Left ventricle myocardium inferior (tissue), 1 donor: Measurements from ENCODE around the gene SIGLEC15. TPM values are rescaled to one million over a fixed set of nuclear protein-coding genes. Genes with fewer than 3 reads are reported as not detected.
A peak's percentile ranks its signal among the peaks of the same experiment; 100 is the strongest.
"Not testable (repeated sequence)": the region's sequence is repeated elsewhere in the genome, so short reads cannot be mapped to it uniquely, and the experiment has no call there.

Experiments
- DNase-seq: peaks from one replicate; pipeline ENCODE4 v3.0.0-alpha.2; 2020
- H3K27ac ChIP-seq: fragments of 200-600 bp; replicated peaks from 2 replicates; pipeline ENCODE4 v1.8.0; 2021
- H3K27me3 ChIP-seq: fragments of 200-600 bp; 2 replicates; pipeline ENCODE4 v1.8.0; 2021; ENCODE audit warnings: low read depth
- H3K36me3 ChIP-seq: fragments of 200-600 bp; 2 replicates; pipeline ENCODE4 v1.8.0; 2021
- H3K4me1 ChIP-seq: fragments of 200-600 bp; 2 replicates; pipeline ENCODE4 v1.8.0; 2021
- H3K4me3 ChIP-seq: fragments of 200-600 bp; 2 replicates; pipeline ENCODE4 v1.8.0; 2021; ENCODE audit warnings: mild to moderate bottlenecking, moderate library complexity
- H3K9me3 ChIP-seq: fragments of 200-600 bp; replicated peaks from 2 replicates; pipeline ENCODE4 v1.8.0; 2021
- CTCF ChIP-seq: fragments of 200-600 bp; IDR thresholded peaks from 2 replicates; pipeline ENCODE4 v1.8.0; 2021; ENCODE audit warnings: antibody characterized with exemption, mild to moderate bottlenecking, borderline replicate concordance
- intact Hi-C: fragments of 100-400 bp; cut with micrococcal nuclease; formaldehyde crosslinking; loops from one replicate; pipeline ENCODE4 v1.11.0; 2022
- total RNA-seq: library from RNA; stranded (reverse); fragmentation: NEBNext Ultra II Directional; extraction: Animal tissue kit (Norgen Biotek cat#: 25700); gene quantifications from one replicate; pipeline ENCODE4 v1.2.1, GENCODE V29; 2021
- donor health status: DM: no; HTN: yes; CAD: no; lungs with severe emphysema.

Gene SIGLEC15
- total RNA-seq, 1 donor from 2014 or later: 0.19 TPM

- Histone ChIP-seq H3K4me1 (no peaks in the 10 kb centered on the region), H3K36me3 (no peaks in the 10 kb centered on the region), H3K27ac (no peak overlapping the region), H3K27me3 (no peaks in the 10 kb centered on the region), H3K4me3 (no peak overlapping the region), H3K9me3 (peaks cover 34% of the 10 kb centered on the region)
- intact Hi-C loops: no loop called here
- no peak for TF ChIP-seq CTCF
- no peak for DNase-seq
Measured at GRCh38 chr18:45806226-45806625, 19.2 kb upstream of the SIGLEC15 start.

GRCh38 chr18:45807144-45807543 is 18.3 kb upstream of the SIGLEC15 start:
- H3K4me1 ChIP-seq, H3K4me3 ChIP-seq, H3K36me3 ChIP-seq, H3K27me3 ChIP-seq, H3K27ac ChIP-seq, intact Hi-C loops, DNase-seq: not testable (repeated sequence)
- H3K9me3 ChIP-seq: peaks cover 34% of the 10 kb centered on the region
- peak; percentile 31 for TF ChIP-seq CTCF

- H3K4me3 ChIP-seq, DNase-seq, H3K27ac ChIP-seq, intact Hi-C loops, H3K4me1 ChIP-seq, H3K27me3 ChIP-seq, H3K36me3 ChIP-seq: not testable (repeated sequence)
- H3K9me3 ChIP-seq: peaks cover 27% of the 10 kb centered on the region
Measured at GRCh38 chr18:45814733-45815132, 10.7 kb upstream of the SIGLEC15 start.

- Histone ChIP-seq H3K4me3 (no peak overlapping the region), H3K36me3 (no peaks in the 10 kb centered on the region), H3K27ac (no peak overlapping the region), H3K9me3 (peaks cover 33% of the 10 kb centered on the region), H3K27me3 (no peaks in the 10 kb centered on the region), H3K4me1 (no peaks in the 10 kb centered on the region)
- no peak for DNase-seq
- TF ChIP-seq CTCF: no peak
- intact Hi-C loops: no loop called here
Measured at GRCh38 chr18:45817543-45817942, 7.9 kb upstream of the SIGLEC15 start.

- H3K36me3 ChIP-seq, H3K27me3 ChIP-seq, intact Hi-C loops, H3K27ac ChIP-seq, DNase-seq, H3K4me3 ChIP-seq, H3K4me1 ChIP-seq: not testable (repeated sequence)
- H3K9me3 ChIP-seq: peaks cover 33% of the 10 kb centered on the region
Measured at GRCh38 chr18:45818765-45819164, 6.7 kb upstream of the SIGLEC15 start.

- no peak overlapping the region for H3K4me3 ChIP-seq
- no peaks in the 10 kb centered on the region for H3K36me3 ChIP-seq
- H3K9me3 ChIP-seq: peaks cover 30% of the 10 kb centered on the region
- DNase-seq: no peak
- H3K4me1 ChIP-seq: peaks cover under 1% of the 10 kb centered on the region
- H3K27me3 ChIP-seq: no peaks in the 10 kb centered on the region
- intact Hi-C loops: no loop called here
- no peak for TF ChIP-seq CTCF
- no peak overlapping the region for H3K27ac ChIP-seq
Measured at GRCh38 chr18:45820106-45820745, 5.2 kb upstream of the SIGLEC15 start.

GRCh38 chr18:45821026-45821425 is 4.4 kb upstream of the SIGLEC15 start:
- Histone ChIP-seq H3K9me3 (peaks cover 22% of the 10 kb centered on the region), H3K4me3 (no peak overlapping the region), H3K27me3 (no peaks in the 10 kb centered on the region), H3K27ac (no peak overlapping the region), H3K4me1 (peaks cover 8% of the 10 kb centered on the region), H3K36me3 (no peaks in the 10 kb centered on the region)
- TF ChIP-seq CTCF: no peak
- intact Hi-C loops: no loop called here
- DNase-seq: no peak
